ENCODE measurements around the gene EHHADH.

EHHADH gene

GRCh38 chr3:185145511-185145910, 108.3 kb downstream of the EHHADH start:
- no peak for DNase-seq (ENCODE audit: low read depth in 2 of 2)

- DNase-seq (ENCODE audit: low read depth in 2 of 2): no peak
Observed at GRCh38 chr3:185144784-185145183, 109.1 kb downstream of the EHHADH start.

Measured in stimulated activated CD8-positive, alpha-beta memory T cell treated with anti-CD3 and anti-CD28 coated beads, Interleukin-2, amount 100 ng/mL, for 48 hours (primary cell).